Measurements from ENCODE around the gene DNAJC21. TPM values are rescaled to one million over a fixed set of nuclear protein-coding genes. Genes with fewer than 3 reads are reported as not detected.

Gene DNAJC21
- total and polyA plus RNA-seq, 7 donors: 49.3 to 113 (median 64.3) TPM

DNA sequence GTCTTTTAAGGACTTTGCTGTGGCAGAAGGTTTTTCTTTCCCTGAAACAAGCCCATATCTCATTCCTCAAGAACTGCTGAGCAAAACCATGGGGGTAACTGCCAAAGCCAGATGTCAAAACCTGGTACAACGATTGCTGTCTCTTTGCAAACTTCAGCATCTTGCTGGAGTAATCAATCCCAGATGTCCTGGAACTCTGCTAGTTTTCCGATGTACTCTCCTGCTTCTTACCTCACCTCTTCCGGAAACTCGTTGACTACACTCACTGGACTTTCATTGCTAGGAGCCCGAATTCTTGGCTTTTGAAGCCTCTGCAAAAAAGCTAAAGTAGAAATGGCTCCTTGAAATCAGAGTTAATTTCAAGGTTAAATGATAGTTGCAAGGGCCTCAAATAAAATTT lies 37.4 kb upstream of the DNAJC21 start:
- DNase-seq (no peak), ATAC-seq (no peak)
- WGBS, 3 donors: 69 to 74% (median 73%) methylated on average over 5 of the region's 5 CpGs
- Histone ChIP-seq H3K27ac (no peak overlapping the region), H3K4me3 (no peak overlapping the region), H3K27me3 (ENCODE audit: insufficient read depth in 3 of 3, low read length in 2 of 3) (no peaks in the 10 kb centered on the region), H3K9me3 (no peaks in the 10 kb centered on the region), H3K4me1 (no peaks in the 10 kb centered on the region), H3K36me3 (ENCODE audit: insufficient read depth in 1 of 2, low read depth in 1 of 2) (peaks cover 0 to 7% of the 10 kb centered on the region in 2 donors)
- TF ChIP-seq, protein P1, sequence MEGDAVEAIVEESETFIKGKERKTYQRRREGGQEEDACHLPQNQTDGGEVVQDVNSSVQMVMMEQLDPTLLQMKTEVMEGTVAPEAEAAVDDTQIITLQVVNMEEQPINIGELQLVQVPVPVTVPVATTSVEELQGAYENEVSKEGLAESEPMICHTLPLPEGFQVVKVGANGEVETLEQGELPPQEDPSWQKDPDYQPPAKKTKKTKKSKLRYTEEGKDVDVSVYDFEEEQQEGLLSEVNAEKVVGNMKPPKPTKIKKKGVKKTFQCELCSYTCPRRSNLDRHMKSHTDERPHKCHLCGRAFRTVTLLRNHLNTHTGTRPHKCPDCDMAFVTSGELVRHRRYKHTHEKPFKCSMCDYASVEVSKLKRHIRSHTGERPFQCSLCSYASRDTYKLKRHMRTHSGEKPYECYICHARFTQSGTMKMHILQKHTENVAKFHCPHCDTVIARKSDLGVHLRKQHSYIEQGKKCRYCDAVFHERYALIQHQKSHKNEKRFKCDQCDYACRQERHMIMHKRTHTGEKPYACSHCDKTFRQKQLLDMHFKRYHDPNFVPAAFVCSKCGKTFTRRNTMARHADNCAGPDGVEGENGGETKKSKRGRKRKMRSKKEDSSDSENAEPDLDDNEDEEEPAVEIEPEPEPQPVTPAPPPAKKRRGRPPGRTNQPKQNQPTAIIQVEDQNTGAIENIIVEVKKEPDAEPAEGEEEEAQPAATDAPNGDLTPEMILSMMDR (IDR thresholded peaks at IDR 0.05): no peak
- intact Hi-C loops (cut with DNase I): no loop called here

DNA sequence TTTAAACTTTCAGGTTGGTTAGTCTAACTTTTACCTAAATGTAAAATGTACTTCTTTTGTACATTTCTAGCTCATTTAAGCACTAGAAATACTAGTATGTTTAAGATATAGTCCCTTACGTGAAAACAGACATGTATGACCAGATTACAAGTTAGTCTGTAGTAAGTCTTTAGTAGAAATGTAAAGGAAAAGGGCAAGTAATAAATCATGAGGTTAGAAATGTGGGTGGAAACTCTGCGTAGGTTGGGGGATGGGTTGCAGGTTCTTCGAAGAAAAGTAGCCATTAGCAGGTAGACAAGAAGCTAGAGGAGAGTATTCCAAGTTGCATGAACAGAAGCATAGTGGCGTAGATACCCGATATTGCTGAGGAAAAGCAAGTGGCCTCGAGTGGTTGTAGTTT lies 36.9 kb upstream of the DNAJC21 start:
- Histone ChIP-seq H3K4me3 (no peak overlapping the region), H3K27ac (no peak overlapping the region), H3K4me1 (no peaks in the 10 kb centered on the region), H3K27me3 (ENCODE audit: insufficient read depth in 3 of 3, low read length in 2 of 3) (no peaks in the 10 kb centered on the region), H3K9me3 (no peaks in the 10 kb centered on the region), H3K36me3 (ENCODE audit: insufficient read depth in 1 of 2, low read depth in 1 of 2) (peaks cover 0 to 9% of the 10 kb centered on the region in 2 donors)
- 82 to 85% (median 83%) methylated on average over 6 of the region's 6 CpGs for WGBS, 3 donors
- TF ChIP-seq, protein P1 (IDR thresholded peaks at IDR 0.05): no peak
- intact Hi-C loops (cut with DNase I): no loop called here
- DNase-seq (no peak), ATAC-seq (no peak)

DNA sequence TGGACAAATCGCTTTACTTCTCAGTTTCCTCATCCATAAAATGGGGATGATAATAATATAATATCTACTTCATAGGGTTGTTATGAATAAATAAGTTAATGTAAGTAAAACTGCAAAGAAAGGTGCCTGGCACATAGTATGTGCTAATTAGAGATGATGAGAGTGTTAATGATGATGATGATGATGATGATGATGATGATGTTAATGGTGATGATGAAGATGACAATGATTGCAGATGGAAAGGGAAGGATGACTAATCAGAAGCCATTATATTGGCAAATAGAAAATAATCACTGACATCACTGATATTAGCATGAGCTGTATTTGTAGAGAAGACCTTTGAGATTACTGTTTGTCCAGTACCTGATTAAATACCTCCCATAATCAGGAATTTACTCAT lies 34.6 kb upstream of the DNAJC21 start:
- H3K9me3 ChIP-seq: no peaks in the 10 kb centered on the region
- intact Hi-C loops (cut with DNase I): loop anchor here (2.0 to 5.0 kb wide), 3 partner anchors 238 to 407 kb away; partner anchors contain the start of gene RAI14 (in 1 of the 2)
- H3K27me3 ChIP-seq (ENCODE audit: insufficient read depth in 3 of 3, low read length in 2 of 3): no peaks in the 10 kb centered on the region
- H3K36me3 ChIP-seq (ENCODE audit: insufficient read depth in 1 of 2, low read depth in 1 of 2): peaks cover 0 to 12% of the 10 kb centered on the region in 2 donors
- H3K27ac ChIP-seq: no peak overlapping the region
- DNase-seq (no peak), ATAC-seq (no peak)
- 94 to 100% (median 95%) methylated on average over 1 of the region's 1 CpG for WGBS, 3 donors
- no peak overlapping the region for H3K4me3 ChIP-seq
- TF ChIP-seq, protein P1 (IDR thresholded peaks at IDR 0.05): no peak
- H3K4me1 ChIP-seq: no peaks in the 10 kb centered on the region

DNA sequence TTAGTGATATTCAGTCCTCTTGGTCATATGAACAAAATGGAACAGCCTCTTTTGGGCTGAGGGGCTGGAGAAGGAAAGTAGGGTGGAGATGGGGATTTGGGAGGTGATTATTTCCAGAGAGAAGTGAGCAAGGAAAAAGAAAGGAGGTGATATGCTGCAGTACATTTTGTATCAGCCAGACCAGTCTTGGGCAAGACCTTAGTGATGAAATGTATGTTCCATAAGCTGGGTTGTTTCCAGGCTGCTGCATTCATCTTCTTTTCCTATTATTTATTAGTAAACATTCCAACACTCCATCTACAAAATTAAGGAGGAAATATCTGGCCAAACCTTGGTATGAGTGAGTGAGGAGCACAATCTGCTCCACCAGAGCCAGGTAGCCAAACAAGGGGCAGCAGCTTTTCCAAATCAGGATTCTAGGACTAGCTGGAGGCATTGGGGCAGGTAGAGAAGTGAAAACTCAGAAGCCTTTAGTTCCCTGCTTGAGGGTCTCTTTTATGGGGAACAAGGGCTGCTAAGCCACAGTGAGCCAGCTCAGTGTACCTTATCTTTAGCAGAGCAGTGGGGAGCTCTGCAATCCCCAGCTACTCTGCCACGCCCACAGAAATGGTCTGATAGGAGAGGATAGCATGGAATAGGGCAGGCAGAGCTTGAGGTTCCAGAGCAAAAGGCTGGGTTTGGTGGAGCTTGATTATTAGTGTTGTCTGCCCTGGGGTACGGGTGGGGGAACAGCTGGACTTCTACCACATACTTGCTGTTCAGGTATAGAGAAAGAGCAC lies 33.5 kb upstream of the DNAJC21 start:
- 80 to 97% (median 93%) methylated on average over 2 of the region's 2 CpGs for WGBS, 3 donors
- Histone ChIP-seq H3K4me3 (no peak overlapping the region), H3K4me1 (no peaks in the 10 kb centered on the region), H3K36me3 (ENCODE audit: insufficient read depth in 1 of 2, low read depth in 1 of 2) (peaks cover 0 to 14% of the 10 kb centered on the region in 2 donors), H3K9me3 (no peaks in the 10 kb centered on the region), H3K27me3 (ENCODE audit: insufficient read depth in 3 of 3, low read length in 2 of 3) (no peaks in the 10 kb centered on the region), H3K27ac (no peak overlapping the region)
- TF ChIP-seq, protein P1 (IDR thresholded peaks at IDR 0.05): no peak
- intact Hi-C loops (cut with DNase I): loop anchor here (2.0 to 5.0 kb wide), 4 partner anchors 239 to 409 kb away; partner anchors contain the start of gene RAI14 (in 1 of the 2)
- DNase-seq (no peak), ATAC-seq (no peak)
